ENCODE measurements around the gene MTFP1. TPM values are rescaled to one million over a fixed set of nuclear protein-coding genes. Genes with fewer than 3 reads are reported as not detected.

MTFP1 gene
- total RNA-seq, 4 donors from 2014 or later: 2.5 to 13.7 (median 3.5) TPM

GRCh38 chr22:30408388-30409102 is 17.0 kb upstream of the MTFP1 start:
- Histone ChIP-seq H3K27ac (peak overlapping the region; percentile 27), H3K9me3 (no peaks in the 10 kb centered on the region), H3K36me3 (peaks cover 52% of the 10 kb centered on the region), H3K4me3 (no peak overlapping the region), H3K27me3 (no peaks in the 10 kb centered on the region), H3K4me1 (peaks cover 14% of the 10 kb centered on the region)
- TF ChIP-seq CTCF (IDR thresholded peaks at IDR 0.05) (no peak), POLR2A (IDR thresholded peaks at IDR 0.05) (no peak), EP300 (IDR thresholded peaks at IDR 0.05) (no peak), POLR2AphosphoS5 (IDR thresholded peaks at IDR 0.05) (no peak)
- no peak for DNase-seq (ENCODE audit: low spot score in 2 of 2)
- 81% methylated on average over 13 of the region's 13 CpGs for WGBS

GRCh38 chr22:30411780-30412179 is 13.8 kb upstream of the MTFP1 start:
- Histone ChIP-seq H3K36me3 (peaks cover 74% of the 10 kb centered on the region), H3K27ac (no peak overlapping the region)

DNA sequence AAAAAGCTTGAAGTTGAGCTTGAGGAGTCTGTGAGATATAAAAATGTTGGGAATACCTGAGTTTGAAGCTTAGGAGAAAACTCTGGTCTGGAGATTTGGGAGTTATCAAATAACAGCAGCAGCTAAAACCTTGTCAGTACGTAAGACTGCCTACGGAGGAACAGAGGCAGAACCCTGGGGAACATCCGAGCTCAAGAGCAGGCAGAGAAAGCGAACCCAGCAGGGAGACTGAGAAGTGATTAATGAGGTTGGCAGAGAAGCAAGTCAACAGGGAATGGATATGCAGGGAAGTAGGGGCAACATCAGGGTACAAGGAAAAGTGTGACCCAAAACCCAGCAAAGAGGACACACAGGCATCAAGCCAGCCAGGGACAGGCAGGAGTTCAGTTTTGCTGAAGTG is 12.6 kb upstream of the MTFP1 start:
- H3K36me3 ChIP-seq: peaks cover 79% of the 10 kb centered on the region
- no peaks in the 10 kb centered on the region for H3K9me3 ChIP-seq
- TF ChIP-seq EP300 (IDR thresholded peaks at IDR 0.05) (no peak), POLR2AphosphoS5 (IDR thresholded peaks at IDR 0.05) (no peak), CTCF (IDR thresholded peaks at IDR 0.05) (no peak), POLR2A (IDR thresholded peaks at IDR 0.05) (no peak)
- no peak overlapping the region for H3K27ac ChIP-seq
- no peaks in the 10 kb centered on the region for H3K27me3 ChIP-seq
- 93% methylated on average over 4 of the region's 4 CpGs for WGBS
- H3K4me3 ChIP-seq: no peak overlapping the region
- H3K4me1 ChIP-seq: peaks cover 13% of the 10 kb centered on the region
- no peak for DNase-seq (ENCODE audit: low spot score in 2 of 2)

More at GRCh38 chr22:30411780-30412179, 13.8 kb upstream of the MTFP1 start:
- TF ChIP-seq POLR2A (IDR thresholded peaks at IDR 0.05): no peak
- TF ChIP-seq EP300 (IDR thresholded peaks at IDR 0.05): no peak
- no peak for TF ChIP-seq CTCF (IDR thresholded peaks at IDR 0.05)
- TF ChIP-seq POLR2AphosphoS5 (IDR thresholded peaks at IDR 0.05): no peak
- no peak for DNase-seq (ENCODE audit: low spot score in 2 of 2)
- Histone ChIP-seq H3K27me3 (no peaks in the 10 kb centered on the region), H3K9me3 (no peaks in the 10 kb centered on the region), H3K4me1 (peaks cover 13% of the 10 kb centered on the region), H3K4me3 (no peak overlapping the region)
- 57% methylated on average over 3 of the region's 3 CpGs for WGBS

DNA sequence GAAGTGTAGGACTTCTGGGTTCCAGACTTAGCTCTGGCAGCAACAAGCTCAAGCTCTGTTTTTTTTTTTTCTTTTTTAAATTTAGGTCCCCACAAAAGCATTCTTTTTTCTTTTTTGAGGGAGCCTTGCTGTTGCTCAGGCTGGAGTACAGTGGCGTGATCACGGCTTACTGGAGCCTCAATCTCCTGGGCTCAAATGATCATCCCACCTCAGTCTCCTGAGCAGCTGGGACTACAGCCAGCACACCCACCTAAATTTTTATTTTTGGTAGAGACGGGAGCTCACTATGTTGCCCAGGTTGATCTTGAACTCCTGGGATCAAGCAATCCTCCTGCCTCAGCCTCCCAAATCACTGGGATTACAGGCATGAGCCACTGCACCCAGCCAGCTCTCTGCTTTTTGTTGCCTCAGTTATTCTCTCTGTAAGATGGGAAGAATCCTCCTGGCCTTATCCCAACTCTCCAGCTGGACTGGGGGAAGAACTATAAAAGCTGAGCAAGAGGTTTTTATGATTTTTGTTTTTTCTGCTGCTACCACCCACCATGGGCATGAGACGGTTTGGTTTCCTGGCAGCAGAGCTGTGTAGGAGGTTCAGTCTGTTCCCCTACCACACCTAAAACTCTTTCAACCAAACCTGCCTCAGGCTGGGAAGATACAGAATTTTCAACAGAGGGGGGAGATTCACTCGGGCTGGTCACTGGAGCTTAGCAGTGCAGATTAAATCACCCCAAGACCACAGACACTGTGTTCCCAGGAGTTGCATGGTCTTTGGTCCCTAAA is 11.6 kb upstream of the MTFP1 start:
- no peak for DNase-seq (ENCODE audit: low spot score in 2 of 2)
- Histone ChIP-seq H3K36me3 (peaks cover 84% of the 10 kb centered on the region), H3K4me1 (peaks cover 8% of the 10 kb centered on the region), H3K27me3 (no peaks in the 10 kb centered on the region), H3K27ac (no peak overlapping the region), H3K4me3 (no peak overlapping the region), H3K9me3 (no peaks in the 10 kb centered on the region)
- 65% methylated on average over 5 of the region's 5 CpGs for WGBS
- TF ChIP-seq POLR2AphosphoS5 (IDR thresholded peaks at IDR 0.05) (no peak), POLR2A (IDR thresholded peaks at IDR 0.05) (no peak), EP300 (IDR thresholded peaks at IDR 0.05) (no peak), CTCF (IDR thresholded peaks at IDR 0.05) (no peak)

DNA sequence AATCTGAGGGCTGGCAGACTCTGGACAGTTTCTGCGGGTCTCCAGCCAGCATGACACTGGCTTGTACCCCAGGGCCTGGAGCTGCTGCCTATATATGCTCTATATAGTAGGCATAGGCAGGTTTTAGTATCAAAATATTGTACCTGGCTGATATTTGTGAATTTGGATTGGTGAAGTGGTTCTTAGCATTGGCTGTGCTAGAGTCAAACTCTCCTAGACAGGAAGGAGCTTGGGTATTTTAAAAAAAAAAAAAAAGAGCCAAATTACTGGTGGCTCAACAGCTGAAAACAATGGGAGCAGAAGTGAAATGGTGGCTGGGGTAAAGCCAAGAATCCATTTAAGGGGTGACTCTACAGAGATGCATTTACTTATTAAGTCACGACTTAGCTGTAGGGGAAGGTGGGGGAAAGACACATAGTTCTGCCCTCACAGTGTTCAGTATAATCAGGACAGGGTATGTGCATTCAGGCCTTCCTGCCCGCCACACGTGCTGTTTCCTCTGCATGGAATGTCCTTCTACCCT is 11.0 kb upstream of the MTFP1 start:
- TF ChIP-seq CTCF (IDR thresholded peaks at IDR 0.05) (no peak), POLR2AphosphoS5 (IDR thresholded peaks at IDR 0.05) (no peak), POLR2A (IDR thresholded peaks at IDR 0.05) (no peak), EP300 (IDR thresholded peaks at IDR 0.05) (no peak)
- Histone ChIP-seq H3K27me3 (no peaks in the 10 kb centered on the region), H3K4me1 (peaks cover 4% of the 10 kb centered on the region), H3K4me3 (no peak overlapping the region), H3K9me3 (no peaks in the 10 kb centered on the region), H3K36me3 (peaks cover 78% of the 10 kb centered on the region), H3K27ac (no peak overlapping the region)
- 73% methylated on average over 4 of the region's 4 CpGs for WGBS
- DNase-seq (ENCODE audit: low spot score in 2 of 2): no peak

All from suprapubic skin (tissue), 4 donors.